Measurements from ENCODE around the gene PDE1A.

Gene PDE1A

DNA sequence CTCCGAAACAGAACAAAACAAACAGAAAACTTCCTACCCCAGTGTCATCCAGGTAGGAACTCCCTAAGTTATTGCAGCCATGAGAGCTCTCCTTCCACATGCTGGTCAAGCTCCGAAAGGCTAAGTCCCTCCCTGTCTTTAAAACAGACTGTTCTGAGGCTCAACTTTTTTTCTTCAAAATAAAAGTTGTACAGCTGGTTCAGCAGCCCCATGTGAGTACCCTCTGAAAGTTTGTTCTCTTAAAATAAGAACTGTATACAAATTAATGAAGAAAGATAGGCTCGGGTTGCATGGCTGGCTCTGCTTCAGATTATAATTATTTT, at the start of gene PDE1A:
Gene PDE1A (minus strand): TSS at position 119 of the 323 bp plus-strand sequence.
- no peak for DNase-seq

DNA sequence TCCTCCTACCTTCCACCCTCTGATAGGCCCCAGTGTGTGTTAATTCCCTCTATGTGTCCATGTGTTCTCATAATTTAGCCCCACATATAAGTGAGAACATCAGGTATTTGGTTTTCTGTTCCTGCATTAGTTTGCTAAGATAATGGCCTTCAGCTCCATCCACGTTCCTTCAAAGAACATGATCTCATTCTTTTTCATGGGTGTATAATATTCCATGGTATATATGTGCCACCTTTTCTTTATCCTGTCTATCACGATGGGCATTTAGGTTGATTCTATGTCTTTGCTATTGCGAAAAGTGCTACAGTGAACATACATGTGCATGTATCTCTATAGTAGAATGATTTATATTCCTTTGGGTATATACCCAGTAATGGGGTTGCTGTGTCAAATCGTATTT, 46.8 kb upstream of the PDE1A start:
- no peak for DNase-seq

DNA sequence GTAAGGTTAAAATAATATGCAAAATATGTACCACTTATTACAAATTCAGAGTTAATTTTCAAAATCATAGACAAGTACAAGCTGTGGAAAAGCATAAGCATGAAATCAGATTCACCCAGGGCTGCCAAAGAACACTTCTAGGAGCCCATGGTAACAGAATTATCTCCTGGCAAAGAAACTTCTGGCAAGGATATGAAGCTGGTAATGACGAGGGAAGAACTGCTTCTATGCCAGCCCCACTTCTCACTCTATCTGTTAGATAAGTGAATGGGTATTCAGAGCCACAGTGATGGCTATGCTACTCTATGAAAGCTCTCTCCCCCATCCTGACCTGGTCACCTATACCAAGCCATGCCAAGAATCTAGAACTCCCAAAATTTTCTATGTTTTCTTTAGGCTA, 36.9 kb upstream of the PDE1A start:
- no peak for DNase-seq

DNA sequence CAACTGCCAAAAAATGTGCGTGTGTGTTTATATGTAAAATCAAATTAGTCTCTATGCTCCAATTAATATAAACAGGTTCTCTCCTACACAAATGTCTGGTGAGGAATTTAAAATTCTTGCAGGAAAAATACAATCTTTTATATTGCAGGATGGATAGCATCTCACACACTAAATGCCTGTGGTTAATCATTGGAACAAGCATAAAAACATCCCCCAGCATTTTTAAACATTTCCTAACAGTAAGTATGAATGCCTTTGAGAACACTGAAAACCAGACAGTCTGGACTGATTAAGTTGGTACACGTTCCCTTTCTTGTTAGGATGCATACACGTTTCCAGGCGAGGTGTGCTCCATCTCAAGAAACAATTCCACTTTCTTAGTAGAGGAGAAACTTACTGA, 29.9 kb upstream of the PDE1A start:
- DNase-seq = no peak

DNA sequence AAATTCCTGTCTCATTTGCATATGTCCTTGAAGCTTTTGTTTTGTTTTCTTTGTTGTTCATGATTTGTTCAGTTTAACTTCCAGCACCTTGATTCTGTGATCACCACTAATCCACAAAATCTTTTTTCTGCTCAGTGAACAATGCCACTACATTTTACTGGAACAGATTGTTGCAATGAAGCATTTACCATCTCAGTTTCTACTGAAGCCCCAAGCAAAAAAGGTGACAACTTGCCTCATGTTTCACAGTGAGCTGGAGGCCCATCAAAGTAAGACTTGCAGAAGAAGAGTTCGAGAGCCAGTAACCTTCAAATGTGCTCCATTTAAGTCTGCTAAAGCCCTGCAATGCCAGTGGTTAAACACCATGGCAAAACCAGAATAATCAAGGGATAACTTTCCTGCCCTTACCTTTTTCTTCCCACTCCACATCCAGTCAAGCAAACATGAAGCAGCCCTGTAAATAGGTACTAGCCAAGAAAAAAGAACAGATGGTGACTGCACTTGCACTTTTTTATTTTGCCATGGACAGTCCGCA, 25.7 kb upstream of the PDE1A start:
- no peak for DNase-seq

DNA sequence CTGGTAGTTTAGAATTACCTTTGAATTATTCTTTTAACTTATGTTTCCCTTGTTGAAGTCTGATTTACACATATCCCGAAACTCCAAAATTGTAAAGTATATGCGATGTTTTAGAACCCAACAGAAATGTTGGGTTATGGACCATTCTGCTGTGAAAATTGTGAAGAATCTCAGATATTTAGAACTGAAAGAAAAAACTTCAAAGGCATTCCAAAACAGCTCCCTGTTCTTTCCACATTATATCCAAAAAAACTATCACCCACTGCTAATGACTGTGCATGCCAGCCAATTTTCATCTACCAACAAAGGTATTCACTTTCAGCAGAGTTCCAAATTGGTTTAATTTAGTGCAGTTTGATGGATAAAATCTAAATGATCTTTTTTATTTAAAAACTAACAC, 21.5 kb upstream of the PDE1A start:
- DNase-seq = no peak

DNA sequence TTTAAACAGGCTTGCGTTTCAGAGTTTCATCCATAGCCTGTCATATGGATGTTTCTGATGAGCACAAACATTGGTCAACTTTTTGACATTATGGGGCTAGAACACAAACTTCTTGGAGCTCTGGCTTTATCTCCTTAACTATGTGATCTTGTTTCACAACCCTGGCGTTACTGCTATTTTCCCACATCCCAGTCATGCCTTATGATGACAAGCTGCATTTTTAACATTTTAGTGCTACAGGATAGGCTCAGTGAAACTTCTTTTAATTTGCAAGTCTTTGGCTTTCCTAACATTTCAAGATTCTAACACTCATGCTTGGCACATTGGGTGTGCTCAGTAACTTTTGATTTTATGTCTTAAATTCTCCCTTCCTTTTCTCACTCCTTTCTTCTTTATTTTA, 21.0 kb upstream of the PDE1A start:
- no peak for DNase-seq

DNA sequence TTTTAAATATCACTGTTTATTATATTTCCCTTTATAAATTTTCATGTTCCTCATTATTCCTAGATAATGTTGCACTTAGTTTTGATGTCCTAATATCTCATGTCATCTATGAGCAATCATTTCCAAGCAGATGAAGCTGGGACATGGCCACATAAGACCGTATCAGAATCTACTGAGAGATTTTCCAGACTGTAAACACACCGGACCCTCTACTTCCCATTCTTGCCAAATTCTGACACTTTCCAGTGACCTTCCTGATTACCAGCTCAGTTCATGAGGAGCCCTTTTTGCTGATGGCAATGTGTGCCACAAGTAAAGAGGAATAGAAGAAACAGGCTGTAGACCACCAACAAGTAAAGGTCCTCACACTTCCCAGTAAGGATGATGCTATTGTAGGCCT, 20.3 kb upstream of the PDE1A start:
- no peak for DNase-seq

DNA sequence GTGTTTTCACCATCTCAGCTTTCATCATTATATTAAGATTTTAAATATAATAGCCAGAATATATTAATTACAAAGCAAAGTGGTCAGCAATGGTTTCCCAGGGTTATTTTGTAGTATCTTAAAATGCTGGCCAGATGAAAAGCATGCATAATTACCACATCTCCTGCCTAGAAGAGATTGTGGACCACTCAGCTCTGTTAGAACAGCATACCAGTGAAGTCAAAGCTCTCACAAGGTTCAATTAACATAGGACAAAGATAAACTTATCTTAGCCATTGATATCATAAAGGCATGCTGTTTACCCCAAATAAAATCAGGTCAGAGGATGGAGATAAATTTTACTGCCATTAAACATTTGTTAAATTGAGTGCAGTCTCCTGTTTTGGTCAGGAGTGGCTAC, 19.3 kb upstream of the PDE1A start:
- DNase-seq = no peak

DNA sequence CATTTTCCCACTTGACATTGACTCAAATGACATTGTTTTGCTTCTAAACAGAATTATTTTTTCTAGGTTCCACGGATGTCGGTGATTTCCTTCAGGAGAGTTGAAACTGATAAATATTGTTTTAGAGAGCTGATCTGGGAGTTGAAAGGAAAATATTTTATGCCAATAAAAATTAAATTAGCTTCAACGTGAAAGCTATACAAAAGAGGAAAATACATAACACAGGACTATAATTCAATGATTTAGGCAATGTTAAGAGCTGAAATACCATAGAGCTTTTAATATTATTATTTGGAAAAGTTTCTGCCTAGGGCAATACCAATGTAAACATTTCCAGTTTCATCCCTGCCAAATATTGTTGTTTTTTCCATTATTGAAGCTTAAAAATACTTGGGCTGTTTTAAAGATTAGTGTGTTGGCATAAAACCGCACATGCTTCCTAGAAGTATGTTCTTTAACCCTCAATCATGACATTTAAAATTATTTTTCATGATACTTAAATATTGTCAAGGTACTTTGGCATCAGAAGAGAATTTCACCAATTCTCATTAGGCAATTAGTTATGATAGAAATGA, 18.6 kb upstream of the PDE1A start:
- no peak for DNase-seq

DNA sequence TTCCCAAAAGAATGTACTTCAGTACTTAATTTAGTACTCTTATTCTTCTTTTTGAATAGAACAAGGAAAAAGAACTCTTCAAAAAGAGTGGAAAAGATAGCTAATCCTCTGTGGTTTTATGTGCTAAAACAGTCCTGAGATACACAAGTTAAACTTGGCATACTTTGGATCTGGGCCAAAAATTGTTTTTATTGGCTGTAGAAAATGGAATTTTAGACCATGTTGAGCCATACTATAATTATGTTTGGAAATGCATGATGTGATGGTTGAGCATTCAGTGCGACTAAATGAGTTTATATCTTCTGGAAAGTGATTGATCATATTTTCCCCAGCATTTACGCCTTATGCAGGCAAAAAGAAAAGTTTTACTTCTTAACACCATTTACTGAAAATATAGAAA, 18.0 kb upstream of the PDE1A start:
- DNase-seq = no peak

DNA sequence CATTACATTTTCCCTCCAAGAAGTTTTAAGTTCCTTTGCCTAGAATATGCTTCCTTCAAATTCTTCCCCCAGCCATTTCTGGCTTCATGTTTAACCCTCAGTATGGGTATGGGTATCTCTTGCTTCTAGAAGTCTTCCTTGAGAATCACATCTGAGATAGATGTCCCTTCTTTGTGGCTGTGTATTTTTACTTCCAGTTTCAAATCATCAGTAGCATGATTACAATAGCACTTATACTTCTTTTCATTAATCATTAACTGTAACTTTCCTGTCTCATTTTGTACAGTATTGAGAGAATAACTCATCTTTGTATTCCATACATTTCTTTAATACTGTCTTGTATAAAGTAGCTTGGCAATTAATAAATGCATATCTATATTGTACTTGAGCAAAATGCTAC, 17.3 kb upstream of the PDE1A start:
- no peak for DNase-seq

DNA sequence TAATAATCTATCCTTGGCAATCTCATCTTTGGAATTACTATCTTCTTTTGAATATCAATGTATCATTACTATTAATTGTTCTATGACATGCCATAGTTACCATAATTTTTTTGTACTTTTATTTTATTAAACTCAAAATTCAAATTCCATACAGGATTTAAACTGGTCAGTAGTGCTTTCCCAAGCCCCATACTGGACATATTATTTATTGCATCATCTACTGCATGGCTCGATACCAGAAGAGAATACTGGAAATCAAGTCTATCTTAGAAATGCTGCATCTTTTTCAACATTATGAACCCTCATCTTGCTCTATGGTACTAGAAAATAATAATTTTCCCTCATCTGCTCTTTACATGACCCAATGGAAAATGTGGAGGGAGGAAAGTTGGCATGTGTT, 9.4 kb upstream of the PDE1A start:
- DNase-seq = no peak

DNA sequence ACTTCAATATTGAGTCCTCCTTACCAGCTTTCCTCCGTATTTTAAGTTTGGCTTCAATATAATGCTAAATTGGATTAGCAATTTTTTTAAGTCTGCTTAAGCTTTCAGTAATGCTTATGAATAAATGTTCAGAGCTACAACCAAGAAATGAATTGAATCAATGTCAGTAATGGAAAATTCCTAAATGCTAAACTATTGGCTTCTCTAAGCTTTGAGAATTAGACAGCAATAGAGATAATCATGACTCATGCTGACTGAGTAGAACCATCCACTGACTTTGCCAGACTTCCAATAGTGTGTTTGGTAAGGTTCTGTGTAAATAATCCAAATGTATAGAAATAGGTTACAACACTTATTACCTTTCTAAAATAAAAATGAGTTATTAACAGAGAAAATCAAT, 8.9 kb upstream of the PDE1A start:
- DNase-seq = no peak

DNA sequence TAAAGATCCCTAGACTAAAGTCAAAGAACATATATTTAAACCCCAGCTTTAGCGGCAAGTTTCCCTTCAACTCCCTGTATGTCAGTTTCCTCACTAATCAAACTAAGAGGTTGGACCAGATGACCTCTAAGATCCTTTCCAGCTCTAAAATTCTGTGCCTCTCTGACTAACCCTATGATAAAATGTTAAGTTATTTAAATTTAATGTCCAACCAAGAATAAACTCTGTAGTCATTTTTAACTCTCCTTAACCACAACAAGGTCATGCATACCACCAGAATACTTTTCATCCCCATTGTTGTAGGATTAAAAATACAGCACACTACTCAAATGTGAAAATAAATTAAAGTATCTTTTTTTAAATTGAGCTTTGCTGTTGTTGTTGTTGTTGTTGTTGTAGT, 5.2 kb upstream of the PDE1A start:
- no peak for DNase-seq

DNA sequence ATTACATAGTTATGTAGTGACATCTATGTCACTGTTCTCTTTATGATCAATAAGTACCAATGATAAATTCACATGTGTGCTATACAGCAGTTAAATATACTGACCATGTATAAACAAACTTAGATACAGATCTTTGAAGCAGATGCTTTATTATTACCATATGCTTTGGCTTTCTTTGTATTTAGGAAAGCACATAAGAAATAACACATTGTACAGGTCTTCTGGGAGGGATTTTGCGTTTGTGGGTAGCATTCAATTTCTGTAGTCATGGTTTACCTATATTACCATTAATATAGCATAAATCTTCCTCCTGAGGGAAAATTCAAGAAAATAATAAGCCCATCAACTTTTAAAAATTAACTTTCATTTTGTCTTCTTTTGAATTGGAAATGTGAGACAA, 1.6 kb upstream of the PDE1A start:
- no peak for DNase-seq

DNA sequence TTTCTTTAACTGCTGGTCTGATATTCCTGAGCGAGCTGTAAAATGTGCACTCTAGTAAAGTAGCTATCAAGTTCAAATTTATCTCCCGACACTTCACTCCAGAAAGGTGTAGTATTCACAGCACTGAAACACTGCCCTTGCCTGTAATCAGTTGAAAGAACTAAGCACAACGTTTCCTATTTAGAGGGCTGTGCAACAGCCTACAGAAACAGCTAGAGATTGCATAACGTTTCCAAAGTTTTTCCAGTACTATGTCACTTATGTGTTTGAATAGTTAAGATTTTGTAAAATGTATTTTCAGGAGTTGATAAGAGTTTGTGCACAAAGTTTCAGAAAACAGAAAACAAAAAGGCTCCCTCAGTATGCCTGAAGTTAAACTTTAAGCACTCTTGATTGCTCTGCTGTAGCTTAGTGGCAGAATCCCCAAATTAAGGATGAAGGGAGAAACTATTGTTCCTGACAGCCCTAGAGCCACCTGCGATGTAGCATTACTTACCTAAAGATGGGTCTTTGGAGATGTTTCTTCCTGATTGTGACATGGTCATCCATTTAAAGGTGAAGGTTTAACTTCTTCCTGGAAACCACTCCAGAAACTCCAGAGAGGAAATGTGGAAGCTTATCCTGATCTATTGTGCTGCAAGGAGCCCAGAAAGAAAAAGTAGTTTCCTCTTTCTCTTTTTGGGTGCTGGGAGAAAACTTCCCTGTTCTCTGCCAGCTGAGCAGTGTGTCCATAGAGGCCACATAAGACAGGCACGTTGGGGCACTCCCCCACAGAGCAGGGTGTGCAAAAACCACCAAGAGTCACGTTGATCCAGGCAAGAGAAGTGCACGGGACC, 536 bp downstream of the PDE1A start:
- DNase-seq = no peak

DNA sequence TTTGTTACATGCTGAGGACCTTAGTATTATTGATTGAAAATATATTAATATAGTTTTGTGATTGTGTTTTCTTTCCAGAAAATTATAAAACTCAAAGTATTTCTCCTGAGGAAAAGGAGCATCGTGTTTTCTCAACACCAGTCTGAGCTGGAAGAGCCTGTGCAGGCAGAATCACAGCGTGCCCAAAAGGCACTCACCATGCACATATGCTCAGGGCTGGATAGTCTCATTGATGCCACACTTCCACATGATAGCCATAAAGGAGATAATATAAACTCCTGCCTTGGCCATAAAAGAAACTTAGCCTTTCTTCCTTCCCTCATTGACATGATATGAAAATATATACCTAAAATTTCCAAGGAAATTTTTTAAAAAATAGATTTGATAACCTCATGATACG, 4.0 kb downstream of the PDE1A start:
- DNase-seq = no peak

DNA sequence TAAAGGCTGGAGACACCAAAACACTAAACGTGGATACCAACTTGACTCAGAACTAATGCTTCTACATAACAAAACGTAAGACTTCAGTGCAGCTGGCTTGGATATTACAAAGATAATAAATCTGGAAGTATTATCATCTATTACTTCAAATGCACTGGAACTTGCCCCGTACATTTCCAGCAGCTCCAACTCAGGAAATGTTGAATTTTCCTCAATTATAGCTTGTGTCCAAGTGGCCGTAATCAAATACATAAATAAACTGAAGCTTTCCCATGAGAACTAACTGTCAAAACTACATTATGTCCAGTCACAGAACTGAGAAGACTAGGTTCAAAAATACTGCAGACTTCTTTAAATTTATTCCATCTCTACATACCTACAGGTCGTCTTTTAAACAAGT, 6.2 kb downstream of the PDE1A start:
- no peak for DNase-seq

DNA sequence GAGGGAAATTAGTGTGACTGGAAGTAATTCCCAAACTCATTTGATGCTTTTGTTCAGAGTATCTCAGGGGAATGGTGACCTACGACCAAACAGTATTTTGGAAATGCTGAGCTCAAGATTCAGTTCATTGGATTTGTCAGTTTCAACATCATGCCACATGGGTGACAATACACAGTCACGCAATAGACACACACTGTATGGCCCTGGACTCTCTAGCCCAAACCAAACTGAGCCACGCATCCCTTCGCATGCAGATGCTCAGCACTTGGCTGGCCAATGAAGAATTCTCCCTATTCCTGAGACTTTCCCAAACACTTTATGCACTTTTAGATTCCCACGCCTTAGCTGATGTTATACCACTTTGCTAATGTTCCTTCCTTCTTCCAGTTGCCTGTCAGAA, 10.0 kb downstream of the PDE1A start:
- no peak for DNase-seq

DNA sequence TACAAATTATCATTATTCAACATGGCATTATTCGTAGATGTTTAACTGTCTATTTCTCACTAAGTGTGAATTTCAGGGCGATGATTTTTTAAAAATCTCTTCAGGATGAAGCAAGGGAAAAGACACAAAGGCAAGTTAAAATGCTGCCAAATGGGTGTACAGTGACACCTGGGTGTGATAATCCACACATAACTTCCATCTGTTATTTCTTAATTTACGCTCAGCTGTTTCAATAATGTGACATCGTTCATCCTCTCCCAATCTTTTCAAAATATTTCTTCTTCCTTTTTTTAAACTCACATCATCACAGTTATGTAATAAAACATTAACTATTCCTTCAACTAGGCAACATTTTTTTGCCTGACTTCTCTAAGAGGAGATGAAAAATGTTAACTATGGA, 10.6 kb downstream of the PDE1A start:
- DNase-seq = no peak

DNA sequence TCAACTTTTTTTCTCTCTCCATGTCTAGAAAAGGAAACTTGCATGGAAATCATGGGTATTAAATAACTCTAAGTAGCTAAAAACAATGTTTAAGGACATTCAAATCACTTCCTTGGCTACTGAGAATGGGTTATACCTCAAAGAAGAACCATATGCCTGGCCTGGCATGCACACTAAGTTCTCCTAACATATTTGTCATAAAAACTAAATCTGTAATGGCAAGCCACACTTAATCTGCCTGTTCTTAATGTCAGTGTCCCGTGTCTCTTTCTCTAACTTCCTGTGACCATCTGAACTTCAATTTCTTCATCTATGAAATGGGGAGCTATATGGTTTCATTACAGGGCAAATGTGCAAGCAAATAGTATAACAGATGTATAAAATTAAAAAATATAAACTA, 11.1 kb downstream of the PDE1A start:
- DNase-seq = no peak

DNA sequence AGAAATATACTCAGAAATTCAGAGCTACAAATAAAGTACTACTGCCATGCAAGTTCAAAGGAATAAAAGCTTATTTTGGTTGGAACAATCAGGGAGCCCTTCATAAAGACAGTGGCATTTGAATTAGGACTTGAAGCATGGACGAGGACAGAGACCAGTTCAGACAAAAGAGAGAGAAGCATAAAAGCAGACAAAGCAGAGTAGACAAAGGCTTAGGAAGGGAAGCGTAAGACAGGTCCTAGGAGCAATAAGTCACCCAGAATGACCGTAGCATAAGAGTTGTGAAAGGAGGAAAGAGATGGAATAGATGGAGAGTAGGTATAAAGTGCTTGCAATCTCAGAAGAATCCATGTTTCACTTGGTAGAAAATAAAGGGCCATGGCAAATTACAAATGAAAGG, 14.0 kb downstream of the PDE1A start:
- no peak for DNase-seq

DNA sequence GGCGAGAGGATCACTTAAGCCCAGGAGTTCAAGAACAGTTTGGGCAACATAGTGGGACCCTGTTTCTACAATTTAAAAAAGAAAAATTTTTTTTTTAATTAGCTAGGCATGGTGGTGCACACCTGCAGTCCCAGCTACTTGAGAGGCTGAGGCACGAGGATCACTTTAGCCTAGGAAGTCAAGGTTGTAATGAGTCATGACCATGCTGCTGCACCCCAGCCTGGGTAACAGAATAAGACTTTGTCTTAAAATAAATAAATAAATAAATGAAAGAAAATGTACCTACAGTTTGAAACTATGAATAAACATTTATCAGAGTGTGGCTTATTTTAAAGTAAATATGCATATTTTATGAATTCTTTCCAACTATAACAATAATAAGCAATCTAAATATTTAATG, 16.7 kb downstream of the PDE1A start:
- DNase-seq = no peak

DNA sequence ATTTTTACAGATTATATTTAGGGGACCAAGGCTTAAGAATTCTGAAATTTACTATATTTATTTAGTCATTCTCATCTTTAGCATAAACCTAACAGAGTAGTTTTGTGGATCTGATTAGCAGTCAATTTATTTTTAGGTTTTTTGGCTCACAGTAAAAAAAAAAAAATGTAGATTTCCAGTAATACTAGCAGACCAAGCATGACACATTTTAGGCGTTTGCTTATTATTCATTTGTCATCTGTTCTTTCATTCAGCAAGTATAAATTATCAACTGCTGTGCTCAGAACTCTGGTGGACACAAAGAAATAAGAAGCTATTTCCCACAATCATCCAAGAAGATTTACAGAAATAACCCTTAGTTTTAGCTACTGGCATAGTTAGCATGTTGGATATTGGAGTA, 20.6 kb downstream of the PDE1A start:
- DNase-seq = no peak
